ENCODE results near the gene GOLGA1. TPM values are rescaled to one million over a fixed set of nuclear protein-coding genes. Genes with fewer than 3 reads are reported as not detected.

GOLGA1 gene
- total RNA-seq, 4 donors from 2014 or later: 6.7 to 25.7 (median 15.4) TPM

DNA sequence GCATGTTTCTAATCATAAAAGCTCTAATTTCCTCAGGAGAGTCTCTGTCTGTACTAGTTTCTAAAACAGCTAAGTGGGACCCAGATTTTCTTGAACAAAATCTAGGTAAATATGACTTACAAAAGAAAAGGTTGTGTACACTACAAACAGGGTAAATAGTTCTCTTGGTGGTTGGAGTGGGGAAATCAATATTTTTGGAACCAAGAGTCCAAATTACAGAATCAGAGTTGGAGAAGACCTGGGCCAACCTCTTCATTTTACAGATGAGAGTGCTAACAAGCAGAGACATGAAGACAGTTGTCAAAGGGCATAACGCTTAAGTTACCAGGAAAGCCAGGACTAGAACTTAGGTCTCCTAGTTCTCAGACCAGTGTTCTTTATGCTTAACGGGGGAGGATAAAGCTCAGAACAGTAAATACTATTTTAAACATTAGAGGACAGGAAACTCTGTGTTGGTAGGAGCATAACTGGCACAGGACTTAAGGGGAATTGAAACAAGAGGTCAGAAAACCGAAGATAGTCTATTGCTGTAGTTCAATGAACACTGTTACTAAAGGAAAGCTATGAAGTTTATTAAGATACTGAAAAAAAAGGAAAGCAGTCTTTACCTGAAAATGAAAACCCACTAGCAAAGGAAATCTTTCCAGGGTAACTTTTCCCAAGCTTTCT lies 9.3 kb upstream of the GOLGA1 start:
- intact Hi-C loops (cut with DNase I; ENCODE audit: low total_unique reads): no loop called here
- Histone ChIP-seq H3K9me3 (no peaks in the 10 kb centered on the region), H3K36me3 (no peaks in the 10 kb centered on the region), H3K27ac (no peak overlapping the region), H3K4me3 (no peak overlapping the region), H3K27me3 (no peaks in the 10 kb centered on the region), H3K4me1 (no peaks in the 10 kb centered on the region)
- TF ChIP-seq, protein P1, sequence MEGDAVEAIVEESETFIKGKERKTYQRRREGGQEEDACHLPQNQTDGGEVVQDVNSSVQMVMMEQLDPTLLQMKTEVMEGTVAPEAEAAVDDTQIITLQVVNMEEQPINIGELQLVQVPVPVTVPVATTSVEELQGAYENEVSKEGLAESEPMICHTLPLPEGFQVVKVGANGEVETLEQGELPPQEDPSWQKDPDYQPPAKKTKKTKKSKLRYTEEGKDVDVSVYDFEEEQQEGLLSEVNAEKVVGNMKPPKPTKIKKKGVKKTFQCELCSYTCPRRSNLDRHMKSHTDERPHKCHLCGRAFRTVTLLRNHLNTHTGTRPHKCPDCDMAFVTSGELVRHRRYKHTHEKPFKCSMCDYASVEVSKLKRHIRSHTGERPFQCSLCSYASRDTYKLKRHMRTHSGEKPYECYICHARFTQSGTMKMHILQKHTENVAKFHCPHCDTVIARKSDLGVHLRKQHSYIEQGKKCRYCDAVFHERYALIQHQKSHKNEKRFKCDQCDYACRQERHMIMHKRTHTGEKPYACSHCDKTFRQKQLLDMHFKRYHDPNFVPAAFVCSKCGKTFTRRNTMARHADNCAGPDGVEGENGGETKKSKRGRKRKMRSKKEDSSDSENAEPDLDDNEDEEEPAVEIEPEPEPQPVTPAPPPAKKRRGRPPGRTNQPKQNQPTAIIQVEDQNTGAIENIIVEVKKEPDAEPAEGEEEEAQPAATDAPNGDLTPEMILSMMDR (IDR thresholded peaks at IDR 0.05): no peak
- TF ChIP-seq POLR2A (IDR thresholded peaks at IDR 0.05): no peak
- DNase-seq: no peak

DNA sequence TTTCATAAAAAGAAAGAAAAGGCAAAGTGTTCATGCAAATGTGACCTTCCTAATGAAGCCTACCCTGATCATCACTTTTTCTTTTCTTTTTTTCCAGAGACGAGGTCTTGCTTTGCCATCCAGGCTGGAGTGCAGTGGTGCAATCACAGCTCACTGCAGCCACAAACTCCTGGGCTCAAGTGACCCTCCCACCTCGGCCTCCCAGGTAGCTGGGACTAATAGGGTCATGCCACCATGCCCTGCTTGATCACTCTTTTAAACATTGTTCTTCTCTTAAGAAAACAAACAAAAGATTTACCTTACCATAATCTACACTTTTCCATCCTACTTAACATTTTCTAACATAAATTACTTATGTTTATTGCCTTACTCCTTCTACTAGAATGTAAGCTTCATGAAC lies 8.5 kb upstream of the GOLGA1 start:
- H3K4me1 ChIP-seq: no peaks in the 10 kb centered on the region
- intact Hi-C loops (cut with DNase I; ENCODE audit: low total_unique reads): no loop called here
- H3K27ac ChIP-seq: no peak overlapping the region
- H3K4me3 ChIP-seq: no peak overlapping the region
- no peaks in the 10 kb centered on the region for H3K36me3 ChIP-seq
- H3K27me3 ChIP-seq: no peaks in the 10 kb centered on the region
- TF ChIP-seq, protein P1 (IDR thresholded peaks at IDR 0.05): no peak
- TF ChIP-seq POLR2A (IDR thresholded peaks at IDR 0.05): no peak
- H3K9me3 ChIP-seq: no peaks in the 10 kb centered on the region
- no peak for DNase-seq

DNA sequence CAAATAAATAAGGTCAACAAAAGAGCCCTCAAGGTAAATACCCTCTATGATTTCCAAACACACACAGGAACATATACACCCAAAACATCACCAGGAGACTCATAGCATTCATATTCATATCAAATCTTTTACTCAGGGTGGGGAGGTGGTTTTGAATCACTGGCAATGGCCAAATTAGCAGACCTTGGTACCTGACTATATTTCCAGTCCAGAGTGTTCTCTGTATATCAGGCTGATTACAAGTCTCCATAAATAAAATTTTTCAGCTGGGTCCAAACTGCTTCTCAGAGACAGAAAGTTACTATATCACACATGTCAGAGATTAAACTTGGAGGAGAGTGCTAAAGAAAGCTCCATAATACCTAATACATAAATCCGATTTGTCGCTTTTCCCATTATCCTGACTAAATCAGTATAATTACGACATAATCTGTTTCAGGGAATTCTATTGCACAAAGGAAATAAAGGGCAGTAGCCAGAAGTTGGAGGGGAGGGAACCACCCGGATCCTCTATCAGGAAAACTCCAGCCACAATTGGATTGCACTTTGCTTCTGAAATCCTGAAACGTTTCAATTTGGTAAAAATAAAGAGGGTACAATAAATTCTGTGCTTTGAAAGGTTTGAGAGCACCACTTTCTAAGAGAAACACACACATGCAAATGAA lies 7.0 kb upstream of the GOLGA1 start:
- H3K27ac ChIP-seq: no peak overlapping the region
- TF ChIP-seq, protein P1 (IDR thresholded peaks at IDR 0.05): no peak
- no peak for TF ChIP-seq POLR2A (IDR thresholded peaks at IDR 0.05)
- DNase-seq: no peak
- intact Hi-C loops (cut with DNase I; ENCODE audit: low total_unique reads): no loop called here
- H3K9me3 ChIP-seq: no peaks in the 10 kb centered on the region
- no peaks in the 10 kb centered on the region for H3K36me3 ChIP-seq
- no peaks in the 10 kb centered on the region for H3K4me1 ChIP-seq
- no peaks in the 10 kb centered on the region for H3K27me3 ChIP-seq
- H3K4me3 ChIP-seq: no peak overlapping the region

DNA sequence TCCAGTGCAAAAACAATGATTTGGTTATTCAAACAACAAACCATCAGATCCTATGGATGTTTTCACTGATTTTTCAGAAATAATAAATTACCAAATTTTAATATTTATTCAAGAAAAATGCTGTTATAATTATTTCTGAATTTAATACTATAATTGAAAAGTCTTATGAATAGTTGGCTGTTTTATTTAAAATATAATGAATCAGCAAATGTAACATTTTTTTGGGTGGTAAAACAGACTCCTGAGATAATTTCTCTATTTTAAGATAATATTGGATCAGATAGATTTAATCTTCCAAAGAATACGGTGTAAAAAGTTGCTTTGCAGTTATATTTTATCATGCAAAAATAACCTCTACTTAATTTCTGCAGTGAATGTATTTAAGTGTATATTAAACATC lies 5.3 kb upstream of the GOLGA1 start:
- no peak for DNase-seq
- TF ChIP-seq, protein P1 (IDR thresholded peaks at IDR 0.05): no peak
- no peak for TF ChIP-seq POLR2A (IDR thresholded peaks at IDR 0.05)
- intact Hi-C loops (cut with DNase I; ENCODE audit: low total_unique reads): no loop called here
- Histone ChIP-seq H3K4me1 (peaks cover 0 to 5% of the 10 kb centered on the region in 2 donors), H3K27me3 (no peaks in the 10 kb centered on the region), H3K9me3 (no peaks in the 10 kb centered on the region), H3K4me3 (no peak overlapping the region), H3K36me3 (no peaks in the 10 kb centered on the region), H3K27ac (no peak overlapping the region)

All from uterus (tissue), 4 donors.